HG02970 (cell line): Measurements from ENCODE around the gene TACR2.

Experiments
- ATAC-seq: cut with Tn5 transposase; IDR thresholded peaks from one replicate; pipeline ENCODE4 v1.9.1; 2021; ENCODE audit warnings: mild to moderate bottlenecking, moderate library complexity, moderate number of reproducible peaks; ENCODE audit not compliant: unreplicated experiment, low FRiP score

TACR2 gene

GRCh38 chr10:69377191-69377590 is 39.5 kb downstream of the TACR2 start:
- ATAC-seq = no peak

GRCh38 chr10:69376662-69377061 is 40.1 kb downstream of the TACR2 start:
- ATAC-seq = no peak

GRCh38 chr10:69375307-69376151 is 41.2 kb downstream of the TACR2 start:
- no peak for ATAC-seq

DNA sequence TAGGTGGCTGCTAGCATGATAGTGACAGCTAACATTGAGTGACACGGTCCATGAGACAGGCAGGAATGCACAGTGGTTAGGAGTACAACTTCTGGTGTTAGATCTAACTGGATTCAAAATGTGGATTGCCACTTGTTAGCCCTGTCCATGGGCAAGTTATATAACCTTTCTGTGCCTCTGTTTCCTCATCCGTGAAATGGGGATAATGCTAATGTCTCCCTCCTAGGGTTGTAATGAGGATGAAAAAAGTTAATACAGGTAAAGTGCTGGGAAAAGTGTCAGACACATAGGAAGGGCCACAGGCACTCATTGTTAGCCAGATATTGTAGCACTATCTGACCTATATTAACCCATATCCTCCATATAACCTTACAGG is 41.8 kb downstream of the TACR2 start:
- ATAC-seq = no peak

GRCh38 chr10:69374242-69374641 is 42.5 kb downstream of the TACR2 start:
- ATAC-seq = no peak

- ATAC-seq = no peak
Measured at GRCh38 chr10:69372126-69372980, 44.4 kb downstream of the TACR2 start.

DNA sequence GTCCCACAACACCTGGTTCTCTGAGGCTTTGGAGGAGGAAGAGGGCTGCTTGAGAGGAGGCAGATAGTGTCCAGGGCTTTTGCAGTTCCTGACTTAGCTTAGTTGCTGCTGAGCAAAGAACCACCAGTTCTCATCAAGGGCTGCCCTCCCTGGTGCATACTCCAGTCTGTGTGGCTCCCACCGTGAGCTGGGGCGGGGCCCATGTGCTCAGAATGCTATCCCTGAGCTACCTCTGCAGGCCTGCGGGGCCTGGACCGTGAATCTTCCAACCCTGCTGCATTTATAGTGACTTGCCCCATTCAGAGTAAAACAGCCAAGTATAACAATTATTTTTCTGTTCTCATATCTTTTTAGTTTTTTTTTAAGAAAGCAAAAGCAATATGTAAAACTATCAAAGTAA is 49.2 kb downstream of the TACR2 start:
- ATAC-seq = no peak

- no peak for ATAC-seq
Measured at GRCh38 chr10:69366738-69367137, 50.0 kb downstream of the TACR2 start.

GRCh38 chr10:69364232-69364940 is 52.3 kb downstream of the TACR2 start:
- no peak for ATAC-seq

GRCh38 chr10:69363666-69364065 is 53.1 kb downstream of the TACR2 start:
- ATAC-seq = no peak

DNA sequence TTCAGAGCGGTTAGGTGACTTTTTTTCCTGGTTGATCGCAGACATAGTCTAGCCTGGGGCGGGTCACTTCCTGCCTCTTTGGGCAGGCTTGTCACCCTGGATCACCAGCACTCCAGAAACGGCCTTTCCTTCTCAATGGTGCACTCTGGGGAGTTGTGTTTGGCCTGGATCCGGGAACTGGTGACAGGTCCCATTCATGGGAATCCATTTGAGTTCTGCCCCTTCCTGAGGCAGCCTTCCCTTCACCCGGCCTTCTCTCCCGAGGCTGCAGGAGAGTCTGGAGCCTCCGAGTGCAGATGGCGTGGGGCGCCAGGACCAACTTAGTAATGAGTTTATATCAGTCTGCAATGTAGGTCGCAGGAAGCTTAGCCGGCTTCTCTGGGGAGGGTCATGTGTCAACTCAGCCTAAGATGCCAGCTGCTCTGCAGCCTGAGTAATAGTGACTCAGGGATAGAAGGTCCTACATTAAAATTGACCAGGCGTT is 54.2 kb downstream of the TACR2 start:
- ATAC-seq = no peak

DNA sequence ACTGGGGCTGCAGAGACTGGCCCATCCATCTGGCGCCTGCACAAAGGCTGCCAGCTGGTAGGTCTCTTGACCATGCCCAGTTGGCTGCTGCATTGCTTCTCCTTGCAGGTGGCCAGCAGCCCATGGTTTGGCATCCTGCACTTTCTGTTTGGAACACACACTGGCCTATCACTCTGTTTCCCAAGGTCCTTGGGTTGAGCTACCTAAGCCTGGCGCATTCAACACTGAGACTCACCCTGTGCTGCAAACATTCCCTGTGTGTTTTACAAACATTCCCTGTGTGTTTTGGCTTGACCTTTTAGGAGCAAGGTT is 55.5 kb downstream of the TACR2 start:
- ATAC-seq = no peak

- no peak for ATAC-seq
Measured at GRCh38 chr10:69360485-69361302, 56.0 kb downstream of the TACR2 start.

DNA sequence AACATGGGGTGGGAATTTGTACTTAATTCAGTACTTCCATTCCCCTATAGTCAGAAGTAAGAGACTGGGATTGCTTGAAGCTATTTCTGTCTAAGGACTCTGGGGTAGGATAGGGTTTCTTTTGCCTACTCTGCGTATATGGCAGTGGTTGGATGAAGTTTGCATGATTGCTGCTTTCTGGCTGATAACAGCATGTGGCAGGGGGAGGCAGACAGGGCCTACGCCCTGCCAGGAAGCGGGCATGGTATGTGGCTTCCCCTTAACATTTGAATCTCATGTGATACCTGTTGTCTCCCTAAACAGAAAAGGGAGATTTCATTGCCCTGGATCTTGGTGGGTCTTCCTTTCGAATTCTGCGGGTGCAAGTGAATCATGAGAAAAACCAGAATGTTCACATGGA is 57.1 kb downstream of the TACR2 start:
- ATAC-seq = no peak

DNA sequence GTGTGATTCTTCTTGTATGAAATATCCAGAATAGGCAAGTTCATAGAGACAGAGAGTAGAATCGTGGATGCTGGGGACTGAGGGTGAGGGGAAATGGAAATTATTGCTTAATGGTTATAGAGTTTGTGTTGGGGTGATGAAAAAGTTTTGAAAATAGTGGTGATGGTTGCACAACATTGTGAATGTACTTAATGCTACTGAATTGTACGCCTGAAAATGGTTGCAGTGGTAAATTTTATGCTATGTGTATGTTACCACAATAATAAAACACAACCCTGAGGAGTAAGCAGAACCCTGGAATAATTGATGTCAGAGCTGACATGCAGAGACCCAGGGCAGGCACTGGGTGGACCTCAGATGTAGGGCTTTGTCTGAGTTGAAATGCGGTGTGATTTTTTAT is 57.6 kb downstream of the TACR2 start:
- no peak for ATAC-seq

- ATAC-seq = no peak
Measured at GRCh38 chr10:69358148-69358795, 58.4 kb downstream of the TACR2 start.

DNA sequence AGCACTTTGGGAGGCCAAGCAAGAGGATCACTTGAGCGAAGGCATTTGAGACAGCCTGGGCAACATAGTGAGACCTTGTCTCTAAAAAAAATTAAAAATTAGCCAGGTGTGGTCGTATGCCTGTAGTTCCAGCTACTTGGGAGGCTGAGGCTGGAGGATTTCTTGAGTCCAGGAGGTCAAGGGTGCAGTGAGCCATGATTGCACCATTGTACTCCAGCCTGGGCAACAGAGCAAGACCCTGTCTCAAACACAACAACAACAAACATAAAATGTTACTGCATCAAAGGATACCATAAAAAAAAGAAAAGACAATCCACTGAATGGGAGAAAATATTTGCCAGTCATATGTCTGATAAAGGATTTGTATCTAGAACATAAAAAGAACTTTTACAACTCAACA is 60.5 kb downstream of the TACR2 start:
- ATAC-seq = no peak

DNA sequence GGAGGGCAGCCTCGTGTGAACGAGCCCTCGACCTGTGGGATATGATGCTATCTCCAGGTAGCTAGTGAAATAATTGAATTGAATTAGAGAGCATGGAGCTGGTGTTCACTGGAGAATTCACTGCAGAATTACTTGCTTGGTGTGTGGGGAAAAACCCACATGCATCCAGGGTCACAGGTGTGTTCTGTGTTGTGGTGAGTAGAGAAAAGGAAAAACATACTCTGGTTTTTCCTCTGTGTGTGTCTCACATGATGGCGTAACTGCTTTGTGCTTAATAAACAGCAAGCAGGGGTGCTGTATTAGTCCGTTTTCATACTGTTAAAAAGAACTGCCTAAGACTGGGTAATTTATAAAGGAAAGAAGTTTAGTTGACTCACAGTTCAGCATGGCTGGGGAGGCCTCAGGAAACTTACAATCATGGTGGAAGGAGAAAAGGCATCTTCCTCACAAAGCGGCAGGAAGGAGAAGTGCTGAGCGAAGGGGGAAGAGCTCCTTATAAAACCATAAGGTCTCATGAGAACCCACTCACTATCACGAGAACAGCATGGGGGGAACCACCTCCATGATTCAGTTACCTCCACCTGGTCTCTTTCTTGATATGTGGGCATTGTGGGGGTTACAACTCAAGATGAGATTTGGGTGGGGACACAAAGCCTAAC is 62.6 kb downstream of the TACR2 start:
- ATAC-seq = no peak
